ENCODE data around the gene AREG.

AREG gene

DNA sequence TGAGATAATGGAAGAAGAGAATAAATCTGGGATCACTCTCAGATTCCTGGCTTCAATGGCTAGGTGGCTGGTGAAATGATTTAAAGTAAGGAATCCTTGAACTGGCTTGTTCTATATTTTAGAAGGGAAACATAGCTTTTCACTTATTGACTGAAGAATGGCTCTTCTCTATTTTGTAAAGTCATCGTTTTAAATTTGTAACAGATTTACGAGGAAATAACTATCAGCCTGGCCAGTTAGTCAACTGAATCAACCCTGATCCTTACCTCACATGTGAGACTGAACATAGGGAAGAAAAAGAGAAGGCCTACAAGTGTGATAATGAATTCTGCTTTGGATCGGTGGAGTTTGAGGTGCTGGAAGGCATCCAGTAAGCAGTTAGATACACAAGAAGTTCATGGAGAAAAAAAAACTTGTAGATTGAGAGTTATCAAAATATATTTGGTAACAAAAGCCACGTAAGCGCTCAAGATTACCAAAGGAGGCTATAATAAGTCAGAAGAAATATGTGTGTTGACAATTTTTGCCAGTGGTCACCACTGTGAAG is 12.0 kb downstream of the AREG start:
- H3K4me3 ChIP-seq (ENCODE audit: low read length): no peak overlapping the region
- TF ChIP-seq, protein P1, sequence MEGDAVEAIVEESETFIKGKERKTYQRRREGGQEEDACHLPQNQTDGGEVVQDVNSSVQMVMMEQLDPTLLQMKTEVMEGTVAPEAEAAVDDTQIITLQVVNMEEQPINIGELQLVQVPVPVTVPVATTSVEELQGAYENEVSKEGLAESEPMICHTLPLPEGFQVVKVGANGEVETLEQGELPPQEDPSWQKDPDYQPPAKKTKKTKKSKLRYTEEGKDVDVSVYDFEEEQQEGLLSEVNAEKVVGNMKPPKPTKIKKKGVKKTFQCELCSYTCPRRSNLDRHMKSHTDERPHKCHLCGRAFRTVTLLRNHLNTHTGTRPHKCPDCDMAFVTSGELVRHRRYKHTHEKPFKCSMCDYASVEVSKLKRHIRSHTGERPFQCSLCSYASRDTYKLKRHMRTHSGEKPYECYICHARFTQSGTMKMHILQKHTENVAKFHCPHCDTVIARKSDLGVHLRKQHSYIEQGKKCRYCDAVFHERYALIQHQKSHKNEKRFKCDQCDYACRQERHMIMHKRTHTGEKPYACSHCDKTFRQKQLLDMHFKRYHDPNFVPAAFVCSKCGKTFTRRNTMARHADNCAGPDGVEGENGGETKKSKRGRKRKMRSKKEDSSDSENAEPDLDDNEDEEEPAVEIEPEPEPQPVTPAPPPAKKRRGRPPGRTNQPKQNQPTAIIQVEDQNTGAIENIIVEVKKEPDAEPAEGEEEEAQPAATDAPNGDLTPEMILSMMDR (IDR thresholded peaks at IDR 0.05; ENCODE audit: insufficient read depth, low read depth, low read length, missing control alignments): no peak
- no peak for DNase-seq (ENCODE audit: low read depth)

DNA sequence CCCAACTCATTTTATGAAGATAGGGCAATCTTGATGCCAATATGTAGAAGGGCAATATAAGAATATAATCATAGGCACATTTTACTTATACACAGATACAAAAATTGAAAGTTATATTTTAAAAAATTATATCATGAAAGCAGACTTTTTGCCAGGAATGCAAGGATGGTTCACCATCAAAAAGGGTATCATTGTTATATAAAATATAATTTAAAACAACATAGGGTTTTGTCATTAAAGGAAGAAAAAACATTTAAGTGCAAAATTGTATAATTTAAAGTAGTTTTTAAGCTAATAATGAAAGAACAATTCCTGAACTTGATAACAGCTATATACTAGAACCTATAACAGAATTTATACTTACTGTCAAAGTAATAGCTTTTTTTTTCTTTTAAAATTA is 15.9 kb downstream of the AREG start:
- DNase-seq (ENCODE audit: low read depth): no peak
- TF ChIP-seq, protein P1 (IDR thresholded peaks at IDR 0.05; ENCODE audit: insufficient read depth, low read depth, low read length, missing control alignments): no peak
- H3K4me3 ChIP-seq (ENCODE audit: low read length): no peak overlapping the region

DNA sequence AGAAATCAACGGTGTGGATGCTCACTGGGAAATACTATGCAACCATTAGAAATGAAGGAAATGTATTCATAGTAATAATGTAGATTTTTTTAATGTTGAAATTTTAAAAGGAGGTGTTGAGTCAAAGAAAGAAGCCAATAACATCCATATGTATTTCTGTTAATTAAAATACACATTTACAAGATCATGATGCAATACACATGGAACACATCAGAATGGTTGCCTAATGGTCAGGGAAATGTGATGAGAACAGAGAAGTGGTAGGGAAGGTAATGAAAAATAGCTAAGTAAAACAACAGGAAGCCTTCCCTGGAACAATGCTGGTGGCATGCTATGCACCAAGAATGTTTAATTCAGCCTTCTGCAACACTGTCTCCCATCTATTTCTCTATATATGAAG is 18.2 kb downstream of the AREG start:
- H3K4me3 ChIP-seq (ENCODE audit: low read length): no peak overlapping the region
- no peak for DNase-seq (ENCODE audit: low read depth)
- TF ChIP-seq, protein P1 (IDR thresholded peaks at IDR 0.05; ENCODE audit: insufficient read depth, low read depth, low read length, missing control alignments): no peak

DNA sequence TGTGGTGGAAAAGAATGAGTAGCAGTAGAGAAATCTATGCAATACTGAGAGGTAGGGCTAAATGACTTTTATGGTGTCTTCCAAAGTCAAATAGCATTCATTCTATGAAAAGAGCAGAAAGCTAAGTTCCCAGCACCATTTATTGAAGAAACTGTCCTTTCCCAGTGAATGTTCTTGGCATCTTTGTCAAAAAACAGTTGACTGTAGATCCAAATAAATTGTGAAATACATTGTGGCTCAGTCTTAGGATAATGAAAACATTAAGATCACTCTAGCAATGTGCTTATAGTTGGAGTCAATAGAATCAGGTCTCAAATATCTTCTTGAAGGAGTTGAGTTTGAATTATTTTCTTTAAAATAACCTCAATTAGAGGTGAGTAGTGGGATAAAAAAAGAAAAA is 19.4 kb downstream of the AREG start:
- no peak overlapping the region for H3K4me3 ChIP-seq (ENCODE audit: low read length)
- TF ChIP-seq, protein P1 (IDR thresholded peaks at IDR 0.05; ENCODE audit: insufficient read depth, low read depth, low read length, missing control alignments): no peak
- no peak for DNase-seq (ENCODE audit: low read depth)

DNA sequence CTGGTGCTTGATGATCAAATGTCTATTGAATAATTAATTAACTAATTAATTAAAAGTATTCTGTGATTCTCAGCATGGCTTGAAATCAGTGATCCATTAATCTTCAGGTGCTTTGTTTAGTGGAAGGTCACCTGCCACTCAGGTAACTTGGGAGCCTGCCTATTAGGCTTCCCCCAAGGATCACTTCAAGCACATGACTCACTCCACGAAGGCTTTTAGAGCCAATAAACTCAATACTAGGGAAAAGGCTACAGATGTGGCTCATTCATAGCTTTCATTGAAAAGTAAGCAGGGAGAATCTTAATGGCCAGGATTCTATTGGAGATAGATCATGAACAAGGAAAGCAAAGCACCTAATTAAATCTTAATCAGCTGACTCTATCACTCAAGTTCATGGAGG is 21.3 kb downstream of the AREG start:
- no peak for DNase-seq (ENCODE audit: low read depth)
- H3K4me3 ChIP-seq (ENCODE audit: low read length): no peak overlapping the region
- TF ChIP-seq, protein P1 (IDR thresholded peaks at IDR 0.05; ENCODE audit: insufficient read depth, low read depth, low read length, missing control alignments): no peak

DNA sequence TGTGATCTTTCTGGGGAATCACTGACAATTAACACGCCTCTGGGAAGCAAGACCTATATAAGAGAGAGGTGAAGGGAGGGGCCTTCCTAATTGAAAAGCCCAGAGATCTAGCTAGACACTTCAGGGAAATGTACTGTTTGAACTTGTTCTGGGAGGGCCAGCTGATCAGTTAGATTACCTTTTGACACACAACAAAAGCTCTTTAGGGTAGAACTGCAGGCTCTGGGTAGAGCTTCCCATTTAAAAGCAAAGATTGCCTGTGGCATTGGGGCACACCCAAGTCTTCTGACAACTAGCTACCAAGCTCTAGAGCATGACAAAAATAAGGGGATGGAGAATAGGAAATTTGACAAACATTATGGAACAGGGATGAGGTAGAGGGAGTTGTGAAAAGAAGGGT is 26.3 kb downstream of the AREG start:
- TF ChIP-seq, protein P1 (IDR thresholded peaks at IDR 0.05; ENCODE audit: insufficient read depth, low read depth, low read length, missing control alignments): no peak
- peak; percentile 35 for DNase-seq (ENCODE audit: low read depth)
- no peak overlapping the region for H3K4me3 ChIP-seq (ENCODE audit: low read length)

DNA sequence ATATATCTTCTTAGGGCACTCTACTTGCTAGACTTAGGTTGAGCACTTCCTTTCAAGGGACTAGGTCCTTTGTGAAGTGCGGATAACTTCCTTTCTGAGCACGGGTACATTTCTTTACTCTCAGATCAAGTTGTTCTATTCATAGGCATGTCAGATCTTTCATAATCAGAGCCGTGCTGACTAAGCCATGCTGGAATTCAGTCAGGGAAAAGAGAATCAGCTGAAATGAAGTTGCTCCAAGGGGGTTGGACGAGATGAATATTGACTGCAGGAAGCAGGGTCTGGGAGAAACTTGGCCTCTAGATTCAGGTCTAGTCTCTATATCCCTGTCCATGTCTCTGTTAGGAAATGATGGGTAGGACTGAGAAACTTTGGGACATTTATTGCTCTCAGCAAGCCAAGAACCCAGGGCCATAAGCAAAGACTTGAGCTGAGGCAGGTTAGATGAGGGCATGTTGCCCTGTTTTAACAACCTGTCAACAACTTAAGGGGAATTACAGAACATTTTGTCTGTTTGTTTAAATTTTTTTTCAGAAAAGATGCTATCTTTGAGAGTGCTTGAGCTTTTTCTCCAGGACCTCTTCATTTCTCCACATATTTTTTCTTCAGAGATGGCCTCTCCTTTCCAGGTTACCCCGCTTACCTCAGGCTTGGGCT is 28.3 kb downstream of the AREG start:
- TF ChIP-seq, protein P1 (IDR thresholded peaks at IDR 0.05; ENCODE audit: insufficient read depth, low read depth, low read length, missing control alignments): no peak
- no peak overlapping the region for H3K4me3 ChIP-seq (ENCODE audit: low read length)
- peak; percentile 90 for DNase-seq (ENCODE audit: low read depth)
